SK-N-DZ (cell line): Measurements from ENCODE around the gene DNLZ. TPM values are rescaled to one million over a fixed set of nuclear protein-coding genes. Genes with fewer than 3 reads are reported as not detected.
A peak's percentile ranks its signal among the peaks of the same experiment; 100 is the strongest.
"Not testable (repeated sequence)": the region's sequence is repeated elsewhere in the genome, so short reads cannot be mapped to it uniquely, and the experiment has no call there.

ENCODE experiments used
- DNase-seq: peaks from one replicate; pipeline ENCODE4 v3.0.0-alpha.2; 2015; ENCODE audit warnings: low spot score
- polyA plus RNA-seq, 2 experiments: library from polyadenylated mRNA; depleted of rRNA; stranded (reverse); fragments of >200 nt; gene quantifications; 2 replicates each; pipeline ENCODE4 v1.2.3, GENCODE V29; 2014

Gene DNLZ
- 39.9 and 53.5 TPM in 2 replicates for polyA plus RNA-seq (2014; cell fraction: cytosol; rRNA removed)
- 53.5 and 73.3 TPM in 2 replicates for polyA plus RNA-seq (2014; cell fraction: nucleus; rRNA removed)

- peak; percentile 91 for DNase-seq
Observed at GRCh38 chr9:136363106-136363948, at the start of gene DNLZ. Gene DNLZ, minus strand, starts transcription at chr9:136363744. Its CDS starts 30 bp downstream, at chr9:136363714.

GRCh38 chr9:136412962-136413361 lies 49.4 kb upstream of the DNLZ start:
- DNase-seq = no peak

- no peak for DNase-seq
Observed at GRCh38 chr9:136411378-136411777, 47.8 kb upstream of the DNLZ start.

- DNase-seq = peak; percentile 84
Observed at GRCh38 chr9:136410500-136411287, 47.1 kb upstream of the DNLZ start, which contains the start of the genes ENTR1 and PMPCA. Gene ENTR1, minus strand, starts transcription at chr9:136410614. Its CDS starts 217 bp downstream, at chr9:136410397. Gene PMPCA, plus strand, starts transcription at chr9:136410658. Its CDS starts 11 bp downstream, at chr9:136410669.

DNA sequence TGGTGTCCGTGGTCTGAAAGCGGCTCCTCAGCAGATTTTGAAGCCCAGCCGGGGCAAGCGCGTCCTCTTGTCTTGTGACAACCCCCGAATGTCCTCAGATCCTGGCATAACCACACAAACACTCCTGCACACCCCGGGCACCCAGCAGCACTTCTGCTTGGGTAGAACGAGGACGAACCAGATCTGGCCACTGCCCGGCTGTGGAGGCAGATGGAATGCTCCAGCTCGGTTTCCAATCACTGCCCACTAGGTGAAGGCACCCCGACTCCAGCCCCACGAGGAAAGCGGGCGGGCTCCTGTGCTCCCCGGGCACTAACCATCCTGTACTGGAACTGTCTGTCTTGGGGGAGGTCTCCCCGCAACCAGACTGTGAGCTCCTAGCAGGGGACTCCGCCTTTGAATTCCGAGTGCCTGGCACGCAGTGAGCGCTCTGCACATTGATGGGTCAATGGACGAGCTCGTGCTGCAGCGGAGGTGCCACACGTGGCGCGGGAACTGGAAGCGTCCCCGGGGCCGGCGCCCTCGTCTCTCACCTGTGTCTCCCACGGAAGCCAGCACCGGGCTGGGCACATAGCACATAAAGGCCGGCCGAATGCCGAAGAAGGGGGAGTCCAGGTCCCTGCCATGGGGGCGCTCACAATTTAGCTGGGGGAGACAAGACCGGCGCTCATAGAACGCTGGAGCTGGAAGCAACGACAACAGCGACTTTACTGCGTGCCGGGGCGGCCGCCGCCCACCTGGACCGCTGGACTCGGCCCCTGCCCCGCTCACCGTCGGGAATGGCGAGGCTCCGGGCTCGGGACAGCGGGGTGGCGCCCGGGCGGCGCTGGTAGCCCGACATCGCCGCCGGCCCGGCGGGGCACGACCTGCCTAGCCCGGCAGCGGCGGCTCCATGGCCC lies 46.3 kb upstream of the DNLZ start:
- peak; percentile 26 for DNase-seq

- no peak for DNase-seq
Observed at GRCh38 chr9:136407911-136408310, 44.4 kb upstream of the DNLZ start.

- DNase-seq = not testable (repeated sequence)
Observed at GRCh38 chr9:136407061-136407460, 43.5 kb upstream of the DNLZ start.

GRCh38 chr9:136405904-136406303 lies 42.4 kb upstream of the DNLZ start:
- not testable (repeated sequence) for DNase-seq

- no peak for DNase-seq
Observed at GRCh38 chr9:136405481-136405880, 41.9 kb upstream of the DNLZ start.

GRCh38 chr9:136404801-136405136 lies 41.2 kb upstream of the DNLZ start:
- no peak for DNase-seq

GRCh38 chr9:136403915-136404800 lies 40.6 kb upstream of the DNLZ start:
- DNase-seq = no peak

GRCh38 chr9:136403538-136403914 lies 40.0 kb upstream of the DNLZ start:
- DNase-seq = no peak

GRCh38 chr9:136402067-136402466 lies 38.5 kb upstream of the DNLZ start:
- no peak for DNase-seq

- DNase-seq = no peak
Observed at GRCh38 chr9:136401173-136401922, 37.8 kb upstream of the DNLZ start.

DNA sequence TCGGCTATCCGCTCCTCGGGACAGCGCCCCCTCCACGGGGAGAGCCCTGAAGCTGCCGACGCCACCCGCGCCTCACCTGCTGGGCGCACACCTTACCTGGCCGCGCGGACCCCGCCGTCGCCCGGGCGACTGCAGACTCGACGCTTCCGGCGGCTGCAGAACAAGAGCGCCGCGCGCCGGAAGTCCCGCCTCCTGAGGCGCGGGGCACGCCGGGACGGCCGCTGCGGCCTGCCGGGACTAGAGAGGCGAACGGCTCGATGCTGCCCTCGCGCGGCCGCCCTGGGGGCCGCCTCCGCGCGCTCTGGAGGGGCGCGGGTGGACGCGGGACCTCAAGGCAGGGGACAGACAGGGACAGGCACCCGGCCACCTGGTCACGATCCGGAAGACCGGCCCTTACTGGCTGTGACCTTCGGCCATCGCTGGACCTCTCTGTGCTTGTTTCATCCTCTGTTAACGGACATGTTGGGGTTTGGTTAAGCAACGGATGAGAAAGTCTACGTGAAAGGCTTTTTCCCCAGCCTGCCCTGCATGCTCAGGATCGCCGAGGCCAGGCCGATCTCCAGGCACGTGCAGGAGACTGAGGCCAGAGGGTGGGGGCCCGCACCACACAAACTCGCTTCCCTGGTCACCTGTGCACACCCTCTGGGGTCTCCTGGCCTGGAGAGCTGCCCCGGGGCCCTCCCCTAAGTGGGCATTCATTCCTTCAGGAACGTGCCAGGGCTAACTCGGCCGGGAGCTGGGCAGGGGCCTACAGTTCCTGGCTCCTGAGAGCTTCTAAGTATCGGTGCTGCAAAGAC lies 36.7 kb upstream of the DNLZ start, which contains the start of gene SNAPC4:
Gene SNAPC4 (minus strand): TSS at position 133 of the 797 bp plus-strand sequence. CDS start 1,742 bp downstream, outside the sequence.
- DNase-seq = peak; percentile 87

DNA sequence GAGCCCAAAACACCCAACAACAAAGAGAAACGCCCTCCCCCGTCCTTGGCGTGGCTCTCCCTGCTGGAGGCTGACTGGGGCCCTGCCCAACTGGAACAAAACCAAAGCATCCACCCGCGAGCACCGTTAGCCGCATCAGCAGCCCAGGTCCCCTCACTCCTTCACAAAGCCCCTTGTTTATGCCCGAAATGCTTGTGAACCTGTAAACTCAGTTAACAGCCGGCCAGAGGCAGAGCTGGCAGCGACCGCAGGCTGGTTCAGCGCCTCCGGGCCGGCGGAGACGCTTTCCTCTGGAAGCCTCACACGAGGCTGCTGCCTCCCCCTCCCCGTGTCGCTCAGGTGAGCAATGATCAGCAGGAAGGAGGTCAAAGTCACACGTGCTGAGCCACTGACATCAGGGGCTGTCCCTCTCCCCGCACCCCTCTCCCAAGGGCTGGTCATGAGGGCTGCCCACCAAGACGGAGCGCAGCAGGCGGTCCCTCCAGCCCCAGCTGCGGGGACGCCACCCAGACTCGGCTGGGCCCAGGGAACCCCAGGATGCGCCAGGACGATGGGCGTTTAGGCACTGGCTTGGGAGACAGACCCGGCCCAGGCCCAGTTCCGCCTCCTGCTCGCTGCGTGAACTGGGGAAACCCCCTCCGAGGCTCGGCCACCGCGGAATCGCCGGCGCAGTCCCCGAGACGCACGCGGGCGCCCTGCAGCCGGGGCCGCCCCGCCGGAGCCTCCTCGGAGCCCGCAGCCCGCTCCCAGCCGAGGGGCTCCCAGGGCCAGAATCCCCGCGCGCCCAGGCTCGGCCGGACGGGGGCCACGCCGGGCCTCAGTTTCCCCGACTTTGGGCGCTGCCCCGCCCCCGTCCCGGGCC lies 35.9 kb upstream of the DNLZ start:
- no peak for DNase-seq

DNA sequence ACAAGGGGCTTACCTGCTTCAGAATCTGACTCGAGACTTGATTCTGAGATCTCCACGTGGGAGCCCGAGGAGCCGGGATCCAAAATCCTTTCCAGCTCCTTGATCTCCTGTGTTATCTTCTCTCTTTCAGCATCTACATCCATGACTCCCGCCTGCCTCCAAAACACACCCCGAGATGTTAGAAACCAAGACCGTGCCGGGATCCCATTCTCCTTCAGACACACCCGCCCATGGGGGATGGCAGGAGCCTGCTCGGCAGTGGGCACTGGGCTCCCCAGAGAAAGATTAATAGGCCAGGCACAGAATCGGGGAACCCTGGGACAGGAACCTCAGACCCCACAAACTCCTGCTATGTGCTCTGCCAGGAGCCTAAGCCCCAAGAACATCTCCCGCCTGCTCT lies 34.7 kb upstream of the DNLZ start:
- DNase-seq = no peak

DNA sequence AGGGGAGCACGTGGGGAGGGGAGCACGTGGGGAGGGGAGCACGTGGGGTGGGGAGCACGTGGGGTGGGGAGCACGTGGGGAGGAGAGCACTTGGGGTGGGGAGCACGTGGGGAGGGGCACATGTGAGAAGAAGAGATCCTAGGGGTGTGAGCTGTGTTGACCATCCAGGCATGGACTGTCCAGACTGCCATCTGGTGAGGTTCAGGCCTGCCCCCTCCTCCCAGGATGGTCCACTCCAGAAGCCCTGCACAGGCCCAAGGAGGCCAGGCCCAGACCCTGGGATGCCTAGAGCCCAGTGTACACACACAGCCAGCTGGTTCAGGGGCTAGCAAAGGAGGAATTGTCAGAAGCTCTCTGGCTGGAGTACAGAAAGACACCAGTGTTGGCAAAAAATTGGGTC lies 34.1 kb upstream of the DNLZ start:
- DNase-seq = no peak
